ENCODE data around the gene CALM3.

DNA sequence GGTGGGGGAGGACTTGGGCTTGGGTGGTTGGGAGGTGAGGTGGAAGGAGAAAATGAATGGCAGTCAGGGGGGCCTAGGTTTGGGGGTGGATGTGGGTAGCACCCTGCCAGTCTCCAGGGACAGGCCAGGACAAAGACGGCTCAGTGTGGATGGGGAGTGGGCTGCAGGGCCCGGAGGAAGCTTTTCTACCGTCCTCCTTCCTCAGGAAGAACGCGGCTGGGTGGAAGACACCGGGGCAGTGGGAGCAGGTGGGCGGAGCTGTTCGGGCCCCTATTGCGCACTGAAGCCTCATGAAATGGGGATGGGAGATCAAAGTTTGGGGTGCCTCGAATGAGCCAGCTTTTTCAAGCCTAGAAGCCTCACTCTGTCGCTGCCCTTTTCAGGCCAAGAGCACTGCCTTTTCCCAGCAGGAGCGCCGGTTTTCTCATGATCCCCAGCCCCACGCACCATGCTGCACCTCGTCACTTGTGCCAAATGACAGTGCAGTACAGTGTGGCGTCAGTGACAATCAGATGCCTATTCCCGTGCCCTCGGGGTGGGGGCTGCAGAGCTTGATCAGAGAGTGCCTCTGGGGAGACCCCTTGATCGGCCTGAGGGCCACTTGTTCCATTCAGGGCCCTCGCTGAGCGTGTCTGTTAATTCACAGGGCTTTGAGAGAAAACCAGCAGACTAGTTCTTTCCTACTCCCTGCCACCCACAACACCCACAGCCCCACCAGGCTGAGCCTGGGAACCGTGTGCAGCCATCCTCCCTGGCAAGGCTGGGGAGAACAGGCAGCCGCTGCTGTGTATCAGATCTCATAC, 1.5 kb downstream of the CALM3 start:
- TF ChIP-seq, protein P1, sequence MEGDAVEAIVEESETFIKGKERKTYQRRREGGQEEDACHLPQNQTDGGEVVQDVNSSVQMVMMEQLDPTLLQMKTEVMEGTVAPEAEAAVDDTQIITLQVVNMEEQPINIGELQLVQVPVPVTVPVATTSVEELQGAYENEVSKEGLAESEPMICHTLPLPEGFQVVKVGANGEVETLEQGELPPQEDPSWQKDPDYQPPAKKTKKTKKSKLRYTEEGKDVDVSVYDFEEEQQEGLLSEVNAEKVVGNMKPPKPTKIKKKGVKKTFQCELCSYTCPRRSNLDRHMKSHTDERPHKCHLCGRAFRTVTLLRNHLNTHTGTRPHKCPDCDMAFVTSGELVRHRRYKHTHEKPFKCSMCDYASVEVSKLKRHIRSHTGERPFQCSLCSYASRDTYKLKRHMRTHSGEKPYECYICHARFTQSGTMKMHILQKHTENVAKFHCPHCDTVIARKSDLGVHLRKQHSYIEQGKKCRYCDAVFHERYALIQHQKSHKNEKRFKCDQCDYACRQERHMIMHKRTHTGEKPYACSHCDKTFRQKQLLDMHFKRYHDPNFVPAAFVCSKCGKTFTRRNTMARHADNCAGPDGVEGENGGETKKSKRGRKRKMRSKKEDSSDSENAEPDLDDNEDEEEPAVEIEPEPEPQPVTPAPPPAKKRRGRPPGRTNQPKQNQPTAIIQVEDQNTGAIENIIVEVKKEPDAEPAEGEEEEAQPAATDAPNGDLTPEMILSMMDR (IDR thresholded peaks at IDR 0.05), result no peak
- no peak for TF ChIP-seq POLR2AphosphoS5 (IDR thresholded peaks at IDR 0.05)
- TF ChIP-seq POLR2A (IDR thresholded peaks at IDR 0.05), result no peak
